GM18505 (cell line): ENCODE data around the gene ULK2.

Experiments used
- ATAC-seq: cut with Tn5 transposase; IDR thresholded peaks from one replicate; pipeline ENCODE4 v1.9.1; 2021; ENCODE audit not compliant: unreplicated experiment
- POLR2A ChIP-seq: IDR thresholded peaks from 4 replicates; pipeline ENCODE4 v1.6.1; 2011; ENCODE audit warnings: borderline replicate concordance; ENCODE audit not compliant: insufficient read depth, insufficient read length; ENCODE audit errors: extremely low read depth

Gene ULK2

GRCh38 chr17:19805006-19805405 lies 62.7 kb downstream of the ULK2 start:
- no peak for ATAC-seq
- no peak for TF ChIP-seq POLR2A

GRCh38 chr17:19800571-19800970 lies 67.2 kb downstream of the ULK2 start:
- TF ChIP-seq POLR2A: no peak
- no peak for ATAC-seq

- no peak for TF ChIP-seq POLR2A
Measured at GRCh38 chr17:19799796-19800195, 67.9 kb downstream of the ULK2 start.

GRCh38 chr17:19796457-19796856 lies 71.3 kb downstream of the ULK2 start:
- ATAC-seq: no peak
- TF ChIP-seq POLR2A: no peak

More at GRCh38 chr17:19799796-19800195, 67.9 kb downstream of the ULK2 start:
- no peak for ATAC-seq

GRCh38 chr17:19791918-19792550 lies 75.7 kb downstream of the ULK2 start:
- no peak for TF ChIP-seq POLR2A
- ATAC-seq: no peak

GRCh38 chr17:19787733-19788357 lies 79.9 kb downstream of the ULK2 start:
- no peak for ATAC-seq
- no peak for TF ChIP-seq POLR2A

- no peak for ATAC-seq
- no peak for TF ChIP-seq POLR2A
Measured at GRCh38 chr17:19785854-19786253, 81.9 kb downstream of the ULK2 start.

- no peak for ATAC-seq
- TF ChIP-seq POLR2A: no peak
Measured at GRCh38 chr17:19781488-19782458, 86.0 kb downstream of the ULK2 start.

GRCh38 chr17:19780846-19781245 lies 86.9 kb downstream of the ULK2 start:
- no peak for TF ChIP-seq POLR2A
- ATAC-seq: no peak

- ATAC-seq: no peak
- TF ChIP-seq POLR2A: no peak
Measured at GRCh38 chr17:19773534-19773933, 94.2 kb downstream of the ULK2 start.

GRCh38 chr17:19771971-19772630 lies 95.6 kb downstream of the ULK2 start:
- ATAC-seq: no peak
- no peak for TF ChIP-seq POLR2A

GRCh38 chr17:19770985-19771735 lies 96.6 kb downstream of the ULK2 start:
- TF ChIP-seq POLR2A: no peak

More at GRCh38 chr17:19770985-19771735, 96.6 kb downstream of the ULK2 start:
- no peak for ATAC-seq
